Activated CD8-positive, alpha-beta memory T cell treated with anti-CD3 and anti-CD28 coated beads, Interleukin-2, amount 50 U/mL, for 1 hour (primary cell): ENCODE results near the gene HERC2.
"Not testable (repeated sequence)": the region's sequence is repeated elsewhere in the genome, so short reads cannot be mapped to it uniquely, and the experiment has no call there.

Experiments used
- DNase-seq: peaks from one replicate; pipeline ENCODE4 v3.0.0-alpha.2; 2020; ENCODE audit errors: extremely low read depth

HERC2 gene

GRCh38 chr15:28221696-28222095 is 100.3 kb downstream of the HERC2 start:
- DNase-seq = not testable (repeated sequence)

- DNase-seq = no peak
These were observed 102.9 kb downstream of the HERC2 start for GRCh38 chr15:28219116-28219515.

GRCh38 chr15:28216946-28217546 is 104.9 kb downstream of the HERC2 start:
- not testable (repeated sequence) for DNase-seq

GRCh38 chr15:28215521-28215920 is 106.5 kb downstream of the HERC2 start:
- DNase-seq = not testable (repeated sequence)

- DNase-seq = not testable (repeated sequence)
These were observed 107.8 kb downstream of the HERC2 start for GRCh38 chr15:28214006-28214790.

- not testable (repeated sequence) for DNase-seq
These were observed 108.6 kb downstream of the HERC2 start for GRCh38 chr15:28213393-28213792.

GRCh38 chr15:28208583-28208982 is 113.4 kb downstream of the HERC2 start:
- DNase-seq = no peak

GRCh38 chr15:28205640-28206039 is 116.3 kb downstream of the HERC2 start:
- not testable (repeated sequence) for DNase-seq

- DNase-seq = not testable (repeated sequence)
These were observed 118.7 kb downstream of the HERC2 start for GRCh38 chr15:28203055-28203828.

GRCh38 chr15:28202124-28202523 is 119.9 kb downstream of the HERC2 start:
- not testable (repeated sequence) for DNase-seq

GRCh38 chr15:28198215-28198614 is 123.8 kb downstream of the HERC2 start:
- DNase-seq = not testable (repeated sequence)

- not testable (repeated sequence) for DNase-seq
These were observed 124.3 kb downstream of the HERC2 start for GRCh38 chr15:28197694-28198093.

- not testable (repeated sequence) for DNase-seq
These were observed 125.4 kb downstream of the HERC2 start for GRCh38 chr15:28196581-28196980.

GRCh38 chr15:28192772-28193171 is 129.2 kb downstream of the HERC2 start:
- DNase-seq = no peak

GRCh38 chr15:28191832-28192231 is 130.1 kb downstream of the HERC2 start:
- no peak for DNase-seq

GRCh38 chr15:28190391-28191174 is 131.4 kb downstream of the HERC2 start:
- no peak for DNase-seq

- DNase-seq = no peak
These were observed 136.7 kb downstream of the HERC2 start for GRCh38 chr15:28185148-28185895.

GRCh38 chr15:28184166-28184565 is 137.8 kb downstream of the HERC2 start:
- no peak for DNase-seq

- DNase-seq = no peak
These were observed 139.2 kb downstream of the HERC2 start for GRCh38 chr15:28182731-28183130.

- no peak for DNase-seq
These were observed 139.8 kb downstream of the HERC2 start for GRCh38 chr15:28182216-28182615.

- DNase-seq = no peak
These were observed 140.6 kb downstream of the HERC2 start for GRCh38 chr15:28181366-28181765.
